OCI-LY7 (cell line): Measurements from ENCODE around the gene COMP.

Experiments
- EZH2phosphoT487 ChIP-seq: fragments of 200-600 bp; sonication (generic); IDR thresholded peaks from 2 replicates; pipeline ENCODE4 v1.6.1; 2018; ENCODE audit warnings: low read depth, borderline replicate concordance, mild to moderate bottlenecking, mixed run types, antibody characterized with exemption, low read length, moderate library complexity, mixed read lengths
- TF ChIP-seq, protein P1 (sequence below): fragments of 200-600 bp; sonication (generic); conservative IDR thresholded peaks from 2 replicates; pipeline ENCODE4 v1.5.1; 2014; ENCODE audit warnings: mild to moderate bottlenecking, antibody characterized with exemption, low read length, moderate library complexity, mixed read lengths

DNA sequence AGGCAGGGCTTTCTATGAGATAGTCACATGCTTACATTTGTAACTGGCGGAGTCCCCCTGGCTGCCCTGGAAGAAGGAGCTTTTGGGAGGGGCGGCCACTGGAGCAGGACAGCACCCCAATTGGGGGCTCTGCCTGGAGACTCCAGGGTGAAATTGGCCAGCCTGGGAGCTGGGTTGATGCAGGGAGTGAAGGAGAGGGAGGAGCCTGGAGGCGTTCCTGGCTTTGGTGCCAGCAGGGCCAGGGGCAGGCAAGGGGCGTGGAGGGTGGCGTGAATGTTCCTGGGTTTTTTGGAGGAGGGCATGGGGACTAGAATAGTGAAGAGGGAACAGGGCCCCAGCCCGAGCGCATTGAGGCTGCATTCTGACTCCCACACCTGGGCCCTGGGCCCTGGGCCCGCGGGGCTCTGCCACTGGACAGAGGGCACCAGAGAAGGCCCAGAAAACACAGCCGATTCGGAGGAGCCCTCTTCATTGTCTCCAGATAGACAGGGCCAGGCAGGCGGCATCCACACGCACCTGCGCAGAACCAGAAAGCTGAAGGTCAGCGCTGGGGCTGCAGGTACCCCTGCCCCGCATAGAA, 29.5 kb downstream of the COMP start:
- TF ChIP-seq, protein P1, sequence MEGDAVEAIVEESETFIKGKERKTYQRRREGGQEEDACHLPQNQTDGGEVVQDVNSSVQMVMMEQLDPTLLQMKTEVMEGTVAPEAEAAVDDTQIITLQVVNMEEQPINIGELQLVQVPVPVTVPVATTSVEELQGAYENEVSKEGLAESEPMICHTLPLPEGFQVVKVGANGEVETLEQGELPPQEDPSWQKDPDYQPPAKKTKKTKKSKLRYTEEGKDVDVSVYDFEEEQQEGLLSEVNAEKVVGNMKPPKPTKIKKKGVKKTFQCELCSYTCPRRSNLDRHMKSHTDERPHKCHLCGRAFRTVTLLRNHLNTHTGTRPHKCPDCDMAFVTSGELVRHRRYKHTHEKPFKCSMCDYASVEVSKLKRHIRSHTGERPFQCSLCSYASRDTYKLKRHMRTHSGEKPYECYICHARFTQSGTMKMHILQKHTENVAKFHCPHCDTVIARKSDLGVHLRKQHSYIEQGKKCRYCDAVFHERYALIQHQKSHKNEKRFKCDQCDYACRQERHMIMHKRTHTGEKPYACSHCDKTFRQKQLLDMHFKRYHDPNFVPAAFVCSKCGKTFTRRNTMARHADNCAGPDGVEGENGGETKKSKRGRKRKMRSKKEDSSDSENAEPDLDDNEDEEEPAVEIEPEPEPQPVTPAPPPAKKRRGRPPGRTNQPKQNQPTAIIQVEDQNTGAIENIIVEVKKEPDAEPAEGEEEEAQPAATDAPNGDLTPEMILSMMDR: no peak
- TF ChIP-seq EZH2phosphoT487: no peak
